Neural crest cell (in vitro differentiated cells): ENCODE results near the gene TGFBR3L. TPM values are rescaled to one million over a fixed set of nuclear protein-coding genes. Genes with fewer than 3 reads are reported as not detected.

Experiments
- DNase-seq: peaks from one replicate; pipeline ENCODE4 v3.0.0; 2021; ENCODE audit warnings: low read depth, mixed read lengths, low spot score
- H3K27ac Mint-ChIP-seq: one replicate; pipeline ENCODE4 v1.8.0; 2021; ENCODE audit warnings: mild to moderate bottlenecking, mixed read lengths; ENCODE audit not compliant: unreplicated experiment
- H3K27me3 Mint-ChIP-seq: 2 replicates; pipeline ENCODE4 v1.8.0; 2021; ENCODE audit warnings: low read depth, mild to moderate bottlenecking, mixed read lengths
- H3K36me3 Mint-ChIP-seq: 2 replicates; pipeline ENCODE4 v1.8.0; 2021; ENCODE audit warnings: low read depth, mild to moderate bottlenecking, mixed read lengths
- H3K4me1 Mint-ChIP-seq: 2 replicates; pipeline ENCODE4 v1.8.0; 2021; ENCODE audit warnings: mixed read lengths
- H3K4me3 Mint-ChIP-seq: one replicate; pipeline ENCODE4 v1.8.0; 2021; ENCODE audit warnings: mild to moderate bottlenecking, mixed read lengths
- H3K9me3 Mint-ChIP-seq: 2 replicates; pipeline ENCODE4 v1.8.0; 2021; ENCODE audit warnings: mixed read lengths
- CTCF ChIP-seq: fragments of 200-600 bp; sonication (generic); conservative IDR thresholded peaks from 2 replicates; pipeline ENCODE4 v1.5.0; 2021; ENCODE audit warnings: antibody characterized with exemption, mild to moderate bottlenecking
- total RNA-seq: library from RNA; stranded (reverse); gene quantifications from 2 replicates; pipeline ENCODE4 v1.2.1, GENCODE V29; 2021

The TGFBR3L gene
- total RNA-seq, 1 donor from 2014 or later: 0.44 TPM

- Mint-ChIP-seq H3K27ac (no peak overlapping the region), H3K27me3 (peaks cover 33% of the 10 kb centered on the region), H3K36me3 (no peaks in the 10 kb centered on the region), H3K4me3 (peak overlapping the region; percentile 89), H3K4me1 (peaks cover 22% of the 10 kb centered on the region), H3K9me3 (no peaks in the 10 kb centered on the region)
- TF ChIP-seq CTCF: no peak
- no peak for DNase-seq
Measured at GRCh38 chr19:7921967-7922835, 7.6 kb downstream of the TGFBR3L start.

GRCh38 chr19:7922836-7923195, 8.2 kb downstream of the TGFBR3L start:
- DNase-seq: no peak
- TF ChIP-seq CTCF: no peak
- Mint-ChIP-seq H3K27me3 (peaks cover 29% of the 10 kb centered on the region), H3K27ac (no peak overlapping the region), H3K4me1 (peaks cover 22% of the 10 kb centered on the region), H3K4me3 (peak overlapping the region; percentile 70), H3K9me3 (no peaks in the 10 kb centered on the region), H3K36me3 (no peaks in the 10 kb centered on the region)

- TF ChIP-seq CTCF: no peak
- H3K9me3 Mint-ChIP-seq: no peaks in the 10 kb centered on the region
- peak overlapping the region; percentile 91 for H3K4me3 Mint-ChIP-seq
- peaks cover 27% of the 10 kb centered on the region for H3K4me1 Mint-ChIP-seq
- no peaks in the 10 kb centered on the region for H3K36me3 Mint-ChIP-seq
- H3K27ac Mint-ChIP-seq: no peak overlapping the region
- no peak for DNase-seq
- H3K27me3 Mint-ChIP-seq: peaks cover 24% of the 10 kb centered on the region
Measured at GRCh38 chr19:7923295-7924191, 8.9 kb downstream of the TGFBR3L start.

GRCh38 chr19:7924241-7924640, 9.6 kb downstream of the TGFBR3L start:
- Mint-ChIP-seq H3K4me3 (peak overlapping the region; percentile 91), H3K27ac (no peak overlapping the region), H3K27me3 (peaks cover 20% of the 10 kb centered on the region), H3K4me1 (peaks cover 32% of the 10 kb centered on the region), H3K36me3 (no peaks in the 10 kb centered on the region), H3K9me3 (no peaks in the 10 kb centered on the region)
- TF ChIP-seq CTCF: no peak
- DNase-seq: no peak

- H3K36me3 Mint-ChIP-seq: no peaks in the 10 kb centered on the region
- H3K4me1 Mint-ChIP-seq: peaks cover 29% of the 10 kb centered on the region
- no peak for TF ChIP-seq CTCF
- peaks cover 16% of the 10 kb centered on the region for H3K27me3 Mint-ChIP-seq
- peak overlapping the region; percentile 73 for H3K4me3 Mint-ChIP-seq
- no peak overlapping the region for H3K27ac Mint-ChIP-seq
- no peaks in the 10 kb centered on the region for H3K9me3 Mint-ChIP-seq
- DNase-seq: no peak
Measured at GRCh38 chr19:7924651-7925170, 10.1 kb downstream of the TGFBR3L start.
